Esophagus muscularis mucosa (tissue), 4 donors: ENCODE measurements around the gene TJAP1.

ENCODE experiments used
- CTCF ChIP-seq, 3 experiments: fragments of 200-600 bp in 2 of 3; fragments of 450-650 bp in 1 of 3; sonication (generic) in 2 of 3; IDR thresholded peaks; one replicate each; pipeline ENCODE4 v1.5.1; 2017 to 2019; ENCODE audit warnings: antibody characterized with exemption in 3 of 3, mild to moderate bottlenecking in 2 of 3, moderate library complexity in 1 of 3
- EP300 ChIP-seq: sonication (generic); formaldehyde crosslinking; IDR thresholded peaks from one replicate; pipeline ENCODE4 v1.6.1; 2017; ENCODE audit warnings: antibody characterized with exemption
- POLR2A ChIP-seq: fragments of 450-650 bp; IDR thresholded peaks from one replicate; pipeline ENCODE4 v1.6.1; 2017; ENCODE audit warnings: antibody characterized with exemption, moderate library complexity, mild to moderate bottlenecking, low read depth
- POLR2AphosphoS5 ChIP-seq, 2 donors: sonication (generic); formaldehyde crosslinking; IDR thresholded peaks; one replicate each; pipeline ENCODE4 v1.6.1; 2017; ENCODE audit warnings: antibody characterized with exemption in 2 of 2

GRCh38 chr6:43433148-43433547 lies 44.2 kb upstream of the TJAP1 start:
- TF ChIP-seq CTCF (IDR thresholded peaks at IDR 0.05) (no peak), POLR2AphosphoS5 (IDR thresholded peaks at IDR 0.05) (no peak), EP300 (no peak), POLR2A (no peak)
